SH-SY5Y (cell line): ENCODE data around the gene SHB.

Experiments used
- GATA2 ChIP-seq: IDR thresholded peaks from 2 replicates; pipeline ENCODE4 v1.6.1; 2011; ENCODE audit warnings: mild to moderate bottlenecking, low read depth, low read length
- GATA3 ChIP-seq: IDR thresholded peaks from 2 replicates; pipeline ENCODE4 v1.6.1; 2011; ENCODE audit warnings: low read depth, mild to moderate bottlenecking, low read length, moderate library complexity

Gene SHB

DNA sequence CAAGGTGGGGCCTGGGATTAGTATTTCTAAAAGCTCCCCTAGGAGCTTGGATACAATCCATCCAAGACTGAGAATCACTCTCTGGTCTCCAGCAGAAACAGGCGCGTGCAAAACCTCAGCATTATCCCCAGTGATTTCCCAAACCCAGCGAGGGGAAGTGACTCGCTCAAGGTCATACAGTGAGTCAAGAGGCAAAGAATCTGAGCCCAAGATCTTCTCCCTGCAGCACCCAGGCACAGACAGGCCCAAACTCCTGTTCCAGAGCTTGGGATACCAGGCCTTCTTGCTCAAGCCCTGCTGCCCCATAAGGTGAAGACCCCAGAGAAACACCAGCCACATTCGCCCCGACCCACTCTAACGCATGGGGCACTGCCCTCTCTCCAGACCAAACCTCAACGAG is 33.2 kb downstream of the SHB start:
- TF ChIP-seq GATA3 (no peak), GATA2 (no peak)

DNA sequence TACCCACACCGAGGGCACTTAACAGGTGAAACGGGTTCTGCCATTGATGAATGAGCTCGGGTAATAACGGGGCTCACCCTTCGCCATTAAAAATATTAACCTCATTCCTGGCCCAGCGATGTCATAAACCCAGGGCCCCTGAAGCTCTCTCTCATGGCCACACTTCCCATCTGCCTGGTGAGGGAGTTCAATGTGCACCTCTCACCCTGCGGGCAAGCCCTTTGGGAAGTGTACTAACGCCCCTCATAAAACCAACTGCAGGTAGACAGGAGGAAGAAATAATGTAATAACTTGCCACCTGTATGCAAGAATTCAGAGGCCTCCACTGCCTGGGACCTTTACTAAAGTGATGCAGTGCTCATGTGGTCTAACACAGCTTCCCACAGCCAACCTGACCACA is 35.1 kb downstream of the SHB start:
- TF ChIP-seq GATA3 = no peak
- no peak for TF ChIP-seq GATA2

DNA sequence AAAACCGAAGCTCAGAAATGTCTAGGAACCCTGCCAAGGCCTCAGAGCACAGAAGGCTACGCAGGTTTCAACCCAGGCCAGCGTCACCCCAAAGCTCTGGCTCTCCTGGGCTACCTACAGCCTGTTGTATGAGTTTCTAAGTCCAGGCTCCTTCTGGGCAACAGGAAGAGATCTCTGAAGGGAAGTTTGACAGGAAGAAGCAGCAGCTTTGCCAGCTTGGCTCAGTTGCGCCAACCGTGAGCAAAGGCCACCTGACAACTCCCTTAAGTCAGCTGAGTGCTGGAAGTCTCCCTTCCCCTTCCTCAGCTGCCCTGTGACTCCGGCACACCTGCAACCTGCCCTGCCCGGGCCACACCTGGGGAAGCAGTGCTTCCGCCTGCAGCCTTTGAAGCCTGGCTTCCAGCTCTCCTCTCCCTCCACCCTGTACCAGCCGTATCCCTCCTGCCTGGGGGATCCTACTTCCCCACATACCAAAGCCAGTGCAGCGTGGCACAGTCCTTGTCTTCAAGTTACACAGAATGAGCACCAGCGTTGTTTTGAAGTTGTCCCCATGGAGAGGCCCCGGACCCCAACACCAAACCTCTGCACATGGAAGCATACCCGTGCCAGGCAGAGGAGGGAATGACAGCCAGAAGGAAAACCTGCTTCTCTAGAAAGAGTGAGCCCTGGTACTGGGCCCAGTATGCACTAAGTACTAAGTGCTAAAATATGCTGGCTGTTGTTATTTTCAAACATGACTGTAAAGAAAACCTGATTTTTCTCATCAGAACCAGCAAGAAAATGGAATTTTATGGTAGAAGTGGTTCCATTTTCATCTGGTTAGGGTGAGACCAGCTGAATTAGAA is 36.5 kb downstream of the SHB start:
- TF ChIP-seq GATA2 (no peak), GATA3 (no peak)

DNA sequence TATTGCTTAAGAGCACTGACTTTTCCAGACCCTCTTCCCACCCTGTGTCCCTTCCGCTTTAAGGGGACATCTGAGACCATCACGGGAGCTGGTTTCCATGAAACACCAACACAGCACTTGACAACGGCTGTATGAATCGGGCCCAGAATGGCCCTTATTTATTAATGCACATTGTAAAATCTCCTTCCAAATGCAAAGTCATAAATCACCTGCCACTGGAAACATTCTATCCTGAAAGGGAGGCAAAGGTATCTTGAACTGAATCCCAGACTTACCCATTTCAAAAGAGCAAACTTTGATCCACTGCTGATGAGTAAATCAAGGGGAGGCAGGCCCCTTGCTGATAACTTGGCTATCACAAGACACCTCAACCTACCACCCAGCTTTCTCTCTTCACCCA is 37.4 kb downstream of the SHB start:
- TF ChIP-seq GATA3 = no peak

DNA sequence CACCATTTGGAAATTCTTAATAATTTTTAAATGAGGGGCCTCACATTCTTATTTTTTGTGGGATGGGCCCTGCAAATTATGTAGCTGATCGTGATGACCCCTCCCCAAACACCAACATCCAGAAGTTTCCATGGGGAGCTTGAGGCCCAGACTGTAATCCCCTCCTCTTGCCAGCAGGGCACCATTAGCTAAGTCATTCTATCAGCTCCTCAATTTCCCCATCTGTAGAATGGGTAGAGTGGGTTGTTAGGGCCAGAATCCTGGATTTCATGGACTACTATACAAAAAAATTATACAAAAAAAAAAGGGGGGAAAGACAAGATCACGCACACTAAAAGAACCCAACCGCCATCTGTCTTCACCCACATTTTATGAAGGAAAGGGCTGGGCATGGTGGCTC is 38.4 kb downstream of the SHB start:
- TF ChIP-seq GATA3 (no peak), GATA2 (no peak)

DNA sequence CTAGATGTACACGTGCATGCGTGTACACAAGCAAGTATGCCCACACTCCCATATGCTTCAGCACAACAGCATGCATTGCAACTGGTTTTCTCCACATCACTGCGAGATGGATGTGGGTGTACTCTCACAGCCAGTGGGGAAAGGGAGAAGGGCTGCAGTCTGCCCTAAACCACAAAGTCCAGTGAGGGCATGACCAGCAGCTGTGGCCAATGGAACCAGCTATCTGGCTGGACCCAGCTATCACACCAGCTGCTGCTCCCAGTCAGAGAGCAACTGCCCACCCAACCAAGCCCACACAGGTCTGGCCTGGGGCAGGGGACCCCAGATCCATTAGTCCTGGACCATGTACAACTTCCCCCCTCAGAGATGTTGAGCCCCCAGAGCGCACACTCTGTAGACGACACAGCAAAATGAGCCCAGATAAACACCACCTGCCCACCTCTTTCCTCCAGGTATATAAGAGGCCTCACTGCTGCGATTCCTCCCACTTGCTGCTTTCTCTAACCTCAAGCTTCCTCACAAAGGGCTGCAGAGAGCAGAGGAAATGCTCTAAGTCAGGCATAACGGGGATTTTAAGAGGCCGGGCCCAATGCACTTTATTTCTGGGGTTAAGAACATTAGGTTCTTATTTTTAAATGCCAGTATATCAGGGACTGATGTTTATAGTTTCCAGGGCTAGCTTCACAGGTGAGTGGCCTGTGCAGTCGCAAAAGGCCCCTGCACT is 39.0 kb downstream of the SHB start:
- no peak for TF ChIP-seq GATA3
- no peak for TF ChIP-seq GATA2

DNA sequence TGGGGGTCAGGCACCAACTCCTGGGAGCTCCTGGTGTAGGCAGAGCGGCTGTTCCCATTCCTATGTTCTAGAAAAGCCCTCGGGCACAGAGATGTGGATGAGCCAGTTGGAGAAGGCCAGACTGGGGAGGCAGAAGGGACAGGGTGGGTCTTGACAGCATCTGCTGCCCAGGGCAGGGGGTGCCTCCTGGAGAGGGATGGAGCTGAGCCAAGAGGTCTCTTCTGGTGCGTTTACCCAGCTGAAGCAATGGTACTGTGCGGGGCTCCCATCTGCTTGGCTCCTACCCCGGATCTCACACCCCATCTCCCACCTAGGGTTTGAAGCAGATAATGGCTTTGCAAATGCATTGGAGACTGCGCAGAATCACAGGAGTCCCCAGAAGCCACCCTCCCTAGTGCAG is 41.3 kb downstream of the SHB start:
- TF ChIP-seq GATA2 = no peak

DNA sequence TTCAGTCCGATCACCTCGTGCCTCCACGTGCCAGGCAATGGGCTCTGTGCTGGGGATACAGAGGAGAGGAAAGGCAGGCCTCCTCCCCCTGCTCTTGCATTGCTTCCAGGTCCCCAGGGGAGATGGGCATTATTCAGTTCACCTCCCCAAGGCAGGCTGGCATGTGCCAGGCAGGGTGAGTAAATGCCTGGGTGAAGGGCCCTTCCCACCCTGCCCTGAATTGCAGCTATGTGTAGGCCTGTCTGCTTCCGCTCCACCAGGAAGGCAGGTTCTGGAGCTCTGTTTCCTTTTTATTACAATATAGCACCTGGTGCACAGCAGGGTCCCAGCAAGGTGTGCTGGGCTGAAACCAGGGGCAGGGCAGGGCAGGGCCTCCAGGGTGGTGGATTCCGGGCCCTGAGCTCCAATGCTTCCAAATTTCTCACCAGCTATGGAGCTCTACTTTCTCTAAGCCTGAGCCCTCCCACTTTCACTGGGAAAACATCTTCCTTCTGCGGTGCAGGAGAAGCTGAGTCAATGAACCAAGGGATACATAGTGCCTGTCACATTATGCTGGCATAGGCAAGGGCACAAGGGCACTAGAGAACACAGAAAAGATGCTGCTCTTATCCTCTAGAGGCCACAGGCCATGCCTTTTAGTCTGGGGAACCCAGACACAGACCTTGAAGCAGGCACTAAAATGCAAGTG is 42.0 kb downstream of the SHB start:
- no peak for TF ChIP-seq GATA3
- no peak for TF ChIP-seq GATA2

DNA sequence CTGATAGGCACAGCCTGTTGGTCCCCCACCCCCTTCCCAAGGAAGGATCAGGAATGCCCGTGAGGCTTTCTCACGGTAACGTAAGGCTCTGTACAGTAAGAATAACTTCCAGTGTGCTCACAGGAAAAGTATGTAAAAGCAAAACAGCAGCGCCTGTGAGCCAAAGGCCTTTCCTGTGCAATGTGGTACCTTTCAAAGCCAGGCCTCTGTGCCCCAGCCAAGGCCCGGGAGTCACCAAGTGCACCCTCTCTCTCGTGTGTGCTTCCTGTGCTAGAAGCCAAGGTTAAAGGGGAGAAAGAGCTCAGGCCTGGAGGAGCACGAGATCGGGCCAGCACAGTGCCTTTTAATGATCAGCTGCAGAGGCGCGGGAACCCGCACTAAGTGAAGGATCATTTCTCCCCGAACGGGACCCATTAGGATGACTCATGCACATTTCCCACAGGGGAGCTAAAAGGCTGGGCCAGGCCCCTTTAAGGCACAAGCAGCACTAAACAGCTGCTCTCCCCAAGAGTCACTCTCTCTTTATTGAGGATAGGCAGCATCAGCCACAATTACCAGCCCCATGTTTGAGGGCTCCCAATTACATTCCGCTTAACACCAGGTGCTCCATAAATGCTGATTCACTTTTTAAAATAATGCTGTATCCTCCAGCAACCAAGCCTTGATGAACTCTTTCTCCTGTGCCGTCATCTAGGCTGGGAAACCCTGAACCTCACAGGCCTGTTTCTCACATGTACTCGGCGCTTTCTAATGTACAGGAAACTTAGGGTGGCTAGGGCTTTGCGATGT is 42.8 kb downstream of the SHB start:
- TF ChIP-seq GATA3 (no peak), GATA2 (no peak)

DNA sequence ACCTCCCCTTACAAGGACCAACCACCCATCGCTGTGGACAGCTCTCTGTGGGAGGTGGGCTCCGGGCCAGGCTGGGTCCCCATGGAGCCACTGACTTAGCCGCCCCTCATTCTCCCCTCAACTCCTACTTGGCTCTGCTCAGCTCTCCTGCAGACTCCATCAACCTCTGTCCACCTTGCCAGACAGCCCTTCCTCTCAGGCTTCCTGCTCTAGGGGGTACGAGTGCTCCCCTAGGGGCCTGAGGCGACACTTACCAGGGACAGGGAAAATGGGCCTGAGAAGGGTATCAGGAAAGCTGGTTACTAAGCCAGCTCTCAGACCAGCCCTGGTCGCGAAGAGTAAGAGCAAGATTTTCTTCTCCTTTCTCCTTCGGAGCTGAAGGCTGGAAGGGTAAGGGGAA is 43.9 kb downstream of the SHB start:
- TF ChIP-seq GATA2 (no peak), GATA3 (no peak)

DNA sequence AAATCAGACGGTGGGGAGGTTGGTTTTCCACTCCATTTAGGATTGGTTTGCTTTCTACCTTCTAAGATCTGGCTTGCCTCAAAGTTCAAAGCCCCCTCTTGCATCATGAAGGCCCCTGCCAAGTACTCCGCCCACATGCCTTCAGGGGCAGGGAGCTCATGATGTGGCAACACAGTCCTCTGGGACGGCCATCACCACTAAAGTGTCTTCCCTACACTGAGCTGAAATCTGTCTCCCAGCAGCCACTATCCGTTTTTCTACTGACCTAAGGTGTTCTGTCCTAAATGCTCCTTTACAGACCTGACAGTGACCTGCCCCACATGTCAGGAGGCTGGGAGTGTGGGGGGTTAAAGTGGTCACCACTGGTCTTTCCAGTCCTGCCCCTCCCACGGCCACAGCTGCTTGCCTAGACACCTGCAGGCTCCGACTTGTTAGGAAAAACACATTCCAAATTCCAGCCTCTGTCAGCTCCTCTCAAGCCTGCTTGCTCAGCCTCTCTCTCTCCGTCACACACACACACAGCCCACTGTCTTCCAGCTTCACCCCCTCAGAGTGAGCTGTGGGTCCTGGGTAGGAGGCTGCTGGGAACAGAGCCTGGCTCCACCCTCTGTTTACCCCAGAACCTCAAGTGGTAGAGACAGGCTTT is 44.9 kb downstream of the SHB start:
- TF ChIP-seq GATA2 (no peak), GATA3 (no peak)

DNA sequence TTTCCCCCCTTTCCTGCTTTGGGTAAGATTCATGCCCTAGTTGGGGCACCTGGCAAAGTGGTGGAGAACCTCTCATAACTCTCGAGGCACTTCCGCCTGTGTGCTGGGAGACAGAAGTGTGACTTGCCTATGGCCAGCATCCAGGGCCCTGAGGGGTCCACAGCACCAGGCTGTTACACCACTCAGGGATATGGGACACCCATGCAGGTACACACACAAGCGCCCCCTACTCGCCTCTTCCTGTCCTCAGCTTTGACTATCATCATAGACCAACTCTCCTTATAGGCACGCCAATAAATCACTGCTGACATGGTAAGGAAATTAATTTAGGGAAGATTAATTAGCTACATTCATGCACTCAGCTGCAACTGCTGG is 45.4 kb downstream of the SHB start:
- TF ChIP-seq GATA3 (no peak), GATA2 (no peak)

DNA sequence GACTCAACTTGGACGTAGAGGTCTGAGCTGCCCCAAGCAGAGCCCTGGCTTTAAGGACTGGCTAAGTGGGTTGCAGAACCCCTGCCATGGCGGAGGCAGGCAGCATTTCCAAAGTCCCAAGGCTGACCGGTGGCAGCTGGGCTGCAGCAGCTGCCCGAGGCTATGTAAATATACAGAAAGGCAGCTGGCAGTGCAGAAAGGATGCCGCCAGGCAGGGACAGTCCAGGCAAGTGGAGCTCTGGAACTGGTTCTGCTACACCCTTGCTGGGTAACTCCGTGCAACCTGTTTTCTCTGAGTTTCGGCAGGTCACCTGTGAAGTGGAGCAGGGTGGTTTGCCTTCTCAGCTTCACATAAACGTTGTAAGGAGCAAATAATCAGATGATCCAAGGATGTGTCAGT is 46.0 kb downstream of the SHB start:
- no peak for TF ChIP-seq GATA2
